GM12878 (cell line): ENCODE data around the gene NME5.

Experiments
- ATF3 ChIP-seq: IDR thresholded peaks from 2 replicates; pipeline ENCODE4 v1.6.1; 2011; ENCODE audit warnings: low read depth, mild to moderate bottlenecking, low read length, moderate library complexity, borderline replicate concordance; ENCODE audit errors: extremely low read depth
- BRCA1 ChIP-seq: IDR thresholded peaks from 2 replicates; pipeline ENCODE4 v1.6.1; 2011; ENCODE audit warnings: low read depth, low read length, improper control_type of control experiment
- CHD1 ChIP-seq: IDR thresholded peaks from 2 replicates; pipeline ENCODE4 v1.6.1; 2012; ENCODE audit warnings: low read depth, low read length, improper control_type of control experiment
- HDAC2 ChIP-seq: fragments of 200-600 bp; sonication (generic); IDR thresholded peaks from 2 replicates; pipeline ENCODE4 v1.6.1; 2017
- JUNB ChIP-seq: IDR thresholded peaks from 2 replicates; pipeline ENCODE4 v1.6.1; 2016; ENCODE audit warnings: antibody characterized with exemption, mild to moderate bottlenecking
- RAD21 ChIP-seq: IDR thresholded peaks from 2 replicates; pipeline ENCODE4 v1.6.1; 2011; ENCODE audit warnings: mild to moderate bottlenecking, low read depth, low read length, moderate library complexity; ENCODE audit not compliant: insufficient read depth
- RB1 ChIP-seq: fragments of 450-650 bp; formaldehyde crosslinking; IDR thresholded peaks from 2 replicates; pipeline ENCODE4 v1.6.1; 2017; ENCODE audit warnings: mild to moderate bottlenecking, borderline replicate concordance
- SIN3A ChIP-seq: IDR thresholded peaks from 2 replicates; pipeline ENCODE4 v1.6.1; 2012; ENCODE audit warnings: low read depth, low read length, improper control_type of control experiment
- SMC3 ChIP-seq: IDR thresholded peaks from 2 replicates; pipeline ENCODE4 v1.6.1; 2011; ENCODE audit warnings: low read length, improper control_type of control experiment, borderline replicate concordance
- ZNF274 ChIP-seq: IDR thresholded peaks from one replicate; pipeline ENCODE4 v1.8.0; 2011; ENCODE audit not compliant: insufficient read length, insufficient read depth
- TF ChIP-seq, protein P1 (sequence below), 3 experiments: IDR thresholded peaks in 2 of 3; conservative IDR thresholded peaks in 1 of 3; 2 replicates each; pipeline ENCODE4 v1.5.1; 2011; ENCODE audit warnings: low read depth in 3 of 3, low read length in 3 of 3, mild to moderate bottlenecking in 3 of 3, control low read depth in 2 of 3, moderate library complexity in 2 of 3, inconsistent platforms in 1 of 3, mixed read lengths in 1 of 3; ENCODE audit not compliant: control insufficient read depth in 2 of 3, insufficient read depth in 1 of 3; ENCODE audit errors: extremely low read depth in 1 of 3

GRCh38 chr5:138138949-138139780, at the start of gene NME5:
- no peak for TF ChIP-seq JUNB
- no peak for TF ChIP-seq RAD21
- TF ChIP-seq CHD1, result no peak
- TF ChIP-seq, protein P1, sequence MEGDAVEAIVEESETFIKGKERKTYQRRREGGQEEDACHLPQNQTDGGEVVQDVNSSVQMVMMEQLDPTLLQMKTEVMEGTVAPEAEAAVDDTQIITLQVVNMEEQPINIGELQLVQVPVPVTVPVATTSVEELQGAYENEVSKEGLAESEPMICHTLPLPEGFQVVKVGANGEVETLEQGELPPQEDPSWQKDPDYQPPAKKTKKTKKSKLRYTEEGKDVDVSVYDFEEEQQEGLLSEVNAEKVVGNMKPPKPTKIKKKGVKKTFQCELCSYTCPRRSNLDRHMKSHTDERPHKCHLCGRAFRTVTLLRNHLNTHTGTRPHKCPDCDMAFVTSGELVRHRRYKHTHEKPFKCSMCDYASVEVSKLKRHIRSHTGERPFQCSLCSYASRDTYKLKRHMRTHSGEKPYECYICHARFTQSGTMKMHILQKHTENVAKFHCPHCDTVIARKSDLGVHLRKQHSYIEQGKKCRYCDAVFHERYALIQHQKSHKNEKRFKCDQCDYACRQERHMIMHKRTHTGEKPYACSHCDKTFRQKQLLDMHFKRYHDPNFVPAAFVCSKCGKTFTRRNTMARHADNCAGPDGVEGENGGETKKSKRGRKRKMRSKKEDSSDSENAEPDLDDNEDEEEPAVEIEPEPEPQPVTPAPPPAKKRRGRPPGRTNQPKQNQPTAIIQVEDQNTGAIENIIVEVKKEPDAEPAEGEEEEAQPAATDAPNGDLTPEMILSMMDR (IDR thresholded peaks at IDR 0.05 in 2 of 3, conservative IDR thresholded peaks at IDR 0.05 in 1 of 3; ENCODE audit: control insufficient read depth in 2 of 3, extremely low read depth in 1 of 3, insufficient read depth in 1 of 3, low read depth in 3 of 3, low read length in 3 of 3), result no peak
- TF ChIP-seq RB1, result no peak
- no peak; the same call in 1 of the 2 replicates for TF ChIP-seq SIN3A
- TF ChIP-seq HDAC2, result no peak
- no peak for TF ChIP-seq BRCA1
- no peak for TF ChIP-seq ZNF274
- no peak for TF ChIP-seq SMC3
- TF ChIP-seq ATF3, result no peak
